T-cell (primary cell): ENCODE results near the gene RDH16. TPM values are rescaled to one million over a fixed set of nuclear protein-coding genes. Genes with fewer than 3 reads are reported as not detected.
"Not testable (repeated sequence)": the region's sequence is repeated elsewhere in the genome, so short reads cannot be mapped to it uniquely, and the experiment has no call there.

Experiments used
- ATAC-seq, 4 experiments: fragments of 200-7000 bp in 3 of 4; fragments of 150-1000 bp in 1 of 4; cut with Tn5 transposase; replicated peaks in 1 of 4; 1 replicate in 3 of 4; 2 replicates in 1 of 4; pipeline ENCODE4 v1.10.0; 2021; ENCODE audit warnings: moderate library complexity in 3 of 4, mild to moderate bottlenecking in 2 of 4, moderate number of reproducible peaks in 1 of 4
- CTCF ChIA-PET, 2 donors: fragments of 300-600 bp; sonication (Branson Sonifier 250); formaldehyde crosslinking; loops; one replicate each; lab custom pipeline; 2022; ENCODE audit warnings: antibody characterized with exemption in 2 of 2; lab: Charles Lee
- POLR2A ChIA-PET, 2 donors: fragments of 300-600 bp; sonication (Branson Sonifier 250); formaldehyde crosslinking; loops; one replicate each; lab custom pipeline; 2022; ENCODE audit warnings: antibody characterized with exemption in 2 of 2; lab: Charles Lee
- DNase-seq, 35 experiments: peaks; one replicate each; pipeline versions ENCODE4 v3.0.0 to v3.0.0-alpha.2; 2013 to 2023
- H3K27ac ChIP-seq: one replicate; pipeline ENCODE4 v1.5.1; 2013; ENCODE audit warnings: low read length
- H3K27me3 ChIP-seq, 2 experiments: replicated peaks in 1 of 2; 1 replicate in 1 of 2; 2 replicates in 1 of 2; pipeline versions ENCODE4 v1.6.1 to v1.7.0; 2013; ENCODE audit warnings: low read length in 1 of 2, mixed read lengths in 1 of 2; ENCODE audit not compliant: control insufficient read depth in 2 of 2, insufficient read depth in 2 of 2; ENCODE audit errors: extremely low read depth in 1 of 2
- H3K36me3 ChIP-seq, 2 donors: 1 replicate in 1 of 2; 2 replicates in 1 of 2; pipeline versions ENCODE4 v1.6.1 to v1.7.0; 2013; ENCODE audit warnings: low read length in 1 of 2; ENCODE audit not compliant: control insufficient read depth in 2 of 2, insufficient read depth in 1 of 2; ENCODE audit errors: extremely low read depth in 1 of 2
- H3K4me1 ChIP-seq, 2 experiments: 1 replicate in 1 of 2; 2 replicates in 1 of 2; pipeline versions ENCODE4 v1.6.1 to v1.7.0; 2013; ENCODE audit warnings: low read length in 2 of 2, mixed read lengths in 1 of 2; ENCODE audit not compliant: insufficient read depth in 2 of 2, control insufficient read depth in 1 of 2; ENCODE audit errors: extremely low read depth in 1 of 2
- H3K4me3 ChIP-seq, 2 donors: 1 replicate in 1 of 2; 2 replicates in 1 of 2; pipeline versions ENCODE4 v1.5.1 to v1.7.0; 2013; ENCODE audit warnings: mild to moderate bottlenecking in 2 of 2, low read length in 1 of 2, moderate library complexity in 1 of 2; ENCODE audit not compliant: control insufficient read depth in 1 of 2; ENCODE audit errors: extremely low read depth in 1 of 2
- H3K9me3 ChIP-seq: 2 replicates; pipeline ENCODE4 v1.7.0; 2013
- H3K27ac Mint-ChIP-seq, 2 donors: one replicate each; pipeline ENCODE4 v1.8.0; 2020 to 2021; ENCODE audit warnings: mild to moderate bottlenecking in 2 of 2, mixed read lengths in 2 of 2
- H3K27me3 Mint-ChIP-seq, 2 donors: one replicate each; pipeline ENCODE4 v1.8.0; 2021 to 2022; ENCODE audit warnings: mixed read lengths in 2 of 2
- H3K36me3 Mint-ChIP-seq: one replicate; pipeline ENCODE4 v1.8.0; 2021; ENCODE audit warnings: mixed read lengths
- H3K4me1 Mint-ChIP-seq, 3 donors: one replicate each; pipeline ENCODE4 v1.8.0; 2020 to 2022; ENCODE audit warnings: mixed read lengths in 3 of 3, mild to moderate bottlenecking in 1 of 3
- H3K4me3 Mint-ChIP-seq, 3 donors: one replicate each; pipeline ENCODE4 v1.8.0; 2020 to 2022; ENCODE audit warnings: mild to moderate bottlenecking in 3 of 3, mixed read lengths in 3 of 3, moderate library complexity in 3 of 3
- H3K9me3 Mint-ChIP-seq, 3 donors: one replicate each; pipeline ENCODE4 v1.8.0; 2020 to 2022; ENCODE audit warnings: mixed read lengths in 3 of 3
- WGBS: methylation state at CpG from one replicate; pipeline ENCODE4 v1.1.5; 2013; ENCODE audit warnings: missing lambda C conversion rate; ENCODE audit not compliant: insufficient coverage; 5-methylcytosine and 5-hydroxymethylcytosine counted together
- total RNA-seq, 35 experiments: library from RNA in 6 of 35; stranded (reverse) in 6 of 35; fragments of 120-200 nt in 1 of 35; gene quantifications; one replicate each; pipeline versions ENCODE4 v1.2.1 to v1.2.4 and lab custom pipeline; 2013 to 2026

Gene RDH16
- total RNA-seq, 5 donors from 2014 or later (not counting 1 experiment from before 2014, with no cell fraction given) = 0.98 to 1.6 (median 1.1) TPM

DNA sequence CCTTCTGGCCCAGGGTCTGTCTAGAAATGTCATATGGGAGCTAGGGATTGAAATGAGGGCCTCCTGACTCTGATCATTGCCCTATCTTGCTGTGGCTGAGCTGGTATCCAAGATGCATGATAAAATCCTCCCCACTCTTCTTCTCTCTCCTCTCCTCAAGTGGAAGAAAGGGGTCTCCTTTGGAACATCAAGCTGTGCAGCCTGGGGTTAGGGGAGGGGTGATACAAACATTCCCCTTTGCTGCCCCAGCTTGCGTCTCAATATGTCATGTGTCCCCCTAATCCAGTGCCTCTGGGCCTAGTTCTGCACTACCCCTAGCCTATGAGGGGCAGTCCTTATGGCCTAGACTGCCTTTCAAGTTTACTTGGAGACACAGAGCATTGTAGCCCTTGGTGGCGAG lies 8.5 kb downstream of the RDH16 start:
- H3K36me3 Mint-ChIP-seq = peaks cover 18% of the 10 kb centered on the region
- POLR2A ChIA-PET = no interaction called here

DNA sequence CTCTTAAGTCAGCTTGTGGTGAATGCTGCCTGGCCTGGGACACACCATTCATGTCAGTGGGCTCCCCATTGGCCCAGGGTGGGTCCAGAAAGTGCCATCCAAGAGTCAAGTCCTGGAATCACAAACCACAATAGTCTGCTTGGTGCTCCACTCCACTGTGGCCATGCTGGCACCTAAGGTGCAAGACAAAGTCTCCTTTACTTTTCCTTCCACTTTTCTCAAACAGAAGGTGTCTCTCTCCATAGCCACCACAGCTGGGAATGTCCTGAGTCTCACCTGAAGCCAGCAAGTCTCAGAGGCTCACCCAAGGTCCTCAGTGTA lies 9.0 kb downstream of the RDH16 start:
- Mint-ChIP-seq H3K27ac (no peak overlapping the region), H3K27me3 (peaks cover 3 to 5% of the 10 kb centered on the region in 2 donors)
- no peak for ATAC-seq

More for the DNA sequence above, 8.5 kb downstream of the RDH16 start:
- H3K27me3 Mint-ChIP-seq = peaks cover 3 to 5% of the 10 kb centered on the region in 2 donors
- no peak overlapping the region for H3K4me3 ChIP-seq
- H3K27ac ChIP-seq = no peak overlapping the region
- no peaks in the 10 kb centered on the region for H3K36me3 ChIP-seq
- H3K9me3 ChIP-seq = no peaks in the 10 kb centered on the region
- 89% methylated on average over 1 of the region's 2 CpGs for whole genome bisulfite sequencing
- peaks cover 0 to 9% of the 10 kb centered on the region in 2 experiments for H3K27me3 ChIP-seq
- H3K27ac Mint-ChIP-seq = no peak overlapping the region
- no peak overlapping the region for H3K4me3 Mint-ChIP-seq
- H3K4me1 ChIP-seq = no peaks in the 10 kb centered on the region
- CTCF ChIA-PET = no interaction called here
- peaks cover 0 to 5% (median 4%) of the 10 kb centered on the region in 3 donors for H3K9me3 Mint-ChIP-seq
- ATAC-seq = no peak
- DNase-seq = no peak
- no peaks in the 10 kb centered on the region for H3K4me1 Mint-ChIP-seq

DNA sequence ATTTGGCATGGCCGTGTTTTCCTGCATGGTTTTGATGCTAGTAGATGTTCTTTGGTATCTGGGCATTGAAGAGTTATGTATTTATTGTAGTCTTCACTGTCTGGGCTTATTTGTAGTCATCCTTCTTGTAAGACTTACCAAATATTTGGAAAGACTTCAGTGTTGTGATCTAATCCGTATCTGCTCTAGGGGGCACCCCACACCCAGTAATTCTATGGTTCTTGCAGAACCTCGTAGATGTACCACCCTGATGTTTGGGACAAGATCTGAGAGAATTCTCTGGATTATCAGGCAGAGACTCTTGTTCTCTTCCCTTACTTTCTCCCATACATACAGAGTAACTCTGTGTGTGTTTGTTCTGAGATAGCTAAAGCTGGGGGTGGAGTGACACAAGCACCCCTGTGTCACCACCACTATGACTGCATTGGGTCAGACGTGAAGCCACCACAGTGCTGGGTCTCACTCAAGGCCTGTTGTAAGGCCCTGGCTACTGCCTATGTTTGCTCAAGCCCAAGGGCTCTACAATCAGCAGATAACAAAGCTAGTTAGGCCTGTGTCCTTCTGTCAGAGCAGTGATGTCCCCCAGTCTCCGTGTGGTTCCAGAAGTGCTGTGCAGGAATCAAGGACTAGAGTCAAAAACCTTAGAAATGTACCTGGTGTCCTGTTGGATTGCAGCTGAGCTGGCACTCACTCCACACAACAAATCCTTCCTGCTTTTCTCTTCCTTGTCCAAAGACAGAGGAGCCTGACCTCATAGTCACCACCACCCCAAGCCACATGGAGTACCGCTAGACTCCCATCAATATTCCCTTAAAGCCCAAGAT lies 9.6 kb downstream of the RDH16 start:
- Histone ChIP-seq H3K4me1 (no peaks in the 10 kb centered on the region), H3K27me3 (peaks cover 0 to 11% of the 10 kb centered on the region in 2 experiments), H3K9me3 (no peaks in the 10 kb centered on the region), H3K4me3 (no peak overlapping the region), H3K27ac (no peak overlapping the region), H3K36me3 (no peaks in the 10 kb centered on the region)
- Mint-ChIP-seq H3K27me3 (peaks cover 5% of the 10 kb centered on the region in 2 donors), H3K4me3 (no peak overlapping the region), H3K27ac (no peak overlapping the region), H3K36me3 (peaks cover 18% of the 10 kb centered on the region), H3K4me1 (no peaks in the 10 kb centered on the region), H3K9me3 (peaks cover 0 to 9% (median 7%) of the 10 kb centered on the region in 3 donors)
- CTCF ChIA-PET = no interaction called here
- DNase-seq (no peak), ATAC-seq (no peak)
- WGBS = 97% methylated on average over 3 of the region's 6 CpGs
- POLR2A ChIA-PET = no interaction called here

More for the DNA sequence above, 9.0 kb downstream of the RDH16 start:
- Histone ChIP-seq H3K36me3 (no peaks in the 10 kb centered on the region), H3K4me3 (no peak overlapping the region), H3K27ac (no peak overlapping the region), H3K9me3 (no peaks in the 10 kb centered on the region), H3K4me1 (no peaks in the 10 kb centered on the region), H3K27me3 (peaks cover 0 to 9% of the 10 kb centered on the region in 2 experiments)
- ChIA-PET POLR2A (no interaction called here), CTCF (no interaction called here)
- Mint-ChIP-seq H3K4me3 (no peak overlapping the region), H3K36me3 (peaks cover 18% of the 10 kb centered on the region), H3K9me3 (peaks cover 0 to 9% (median 7%) of the 10 kb centered on the region in 3 donors), H3K4me1 (no peaks in the 10 kb centered on the region)
- DNase-seq = no peak

DNA sequence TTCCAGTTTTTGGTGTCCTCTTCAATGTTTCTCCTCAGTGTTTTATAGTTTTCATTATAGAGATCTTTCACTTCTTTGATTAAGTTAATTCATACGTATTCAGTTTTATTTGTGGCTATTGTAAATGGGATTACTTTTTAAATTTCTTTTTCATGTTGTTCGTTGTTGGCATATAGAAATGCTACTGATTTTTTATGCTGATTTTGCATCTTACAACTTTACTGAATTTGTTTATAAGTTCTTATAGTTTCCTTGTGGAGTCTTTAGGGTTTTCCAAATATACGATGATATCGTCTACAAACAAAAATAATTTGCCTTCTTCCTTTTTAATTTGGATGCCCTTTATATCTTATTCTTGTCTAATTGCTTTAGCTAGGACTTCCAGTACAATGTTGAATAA lies 13.5 kb downstream of the RDH16 start:
- no peak for ATAC-seq
- H3K4me3 ChIP-seq = no peak overlapping the region
- Mint-ChIP-seq H3K4me1 (no peaks in the 10 kb centered on the region), H3K36me3 (no peaks in the 10 kb centered on the region), H3K27me3 (peaks cover 5 to 7% of the 10 kb centered on the region in 2 donors), H3K9me3 (peaks cover 0 to 9% (median 7%) of the 10 kb centered on the region in 3 donors), H3K4me3 (no peak overlapping the region), H3K27ac (no peak overlapping the region)
- H3K27ac ChIP-seq = no peak overlapping the region
- DNase-seq = no peak
- ChIA-PET POLR2A (no interaction called here), CTCF (no interaction called here)
- no peaks in the 10 kb centered on the region for H3K36me3 ChIP-seq
- H3K4me1 ChIP-seq = no peaks in the 10 kb centered on the region
- H3K9me3 ChIP-seq = no peaks in the 10 kb centered on the region
- WGBS = no CpG with 5 or more reads among the region's 4 CpGs
- H3K27me3 ChIP-seq = peaks cover 0 to 2% of the 10 kb centered on the region in 2 experiments

DNA sequence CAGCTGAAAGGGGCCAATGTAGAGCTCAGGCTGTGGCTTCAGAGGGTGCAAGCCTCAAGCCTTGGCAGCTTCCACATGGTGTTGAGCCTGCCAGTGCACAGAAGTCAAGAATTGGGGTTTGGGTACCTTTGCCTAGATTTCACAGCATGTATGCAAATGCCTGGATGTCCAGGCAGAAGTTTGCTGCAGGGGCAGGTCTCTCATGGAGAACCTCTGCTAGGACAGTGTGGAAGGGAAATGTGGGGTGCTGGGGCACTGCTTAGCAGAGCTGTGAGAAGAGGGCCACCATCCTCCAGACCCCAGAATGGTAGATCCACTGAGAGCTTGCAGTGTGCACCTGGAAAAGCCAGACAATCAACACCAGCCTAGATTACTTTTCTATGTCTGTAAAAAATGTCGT lies 14.0 kb downstream of the RDH16 start:
- H3K27me3 ChIP-seq, H3K27ac ChIP-seq, H3K27ac Mint-ChIP-seq, CTCF ChIA-PET, H3K4me3 Mint-ChIP-seq, POLR2A ChIA-PET, H3K4me3 ChIP-seq, DNase-seq, ATAC-seq, H3K36me3 Mint-ChIP-seq, H3K4me1 ChIP-seq, H3K36me3 ChIP-seq, H3K9me3 ChIP-seq, H3K4me1 Mint-ChIP-seq, H3K9me3 Mint-ChIP-seq, H3K27me3 Mint-ChIP-seq: not testable (repeated sequence)
- no CpG with 5 or more reads among the region's 1 CpG for WGBS

DNA sequence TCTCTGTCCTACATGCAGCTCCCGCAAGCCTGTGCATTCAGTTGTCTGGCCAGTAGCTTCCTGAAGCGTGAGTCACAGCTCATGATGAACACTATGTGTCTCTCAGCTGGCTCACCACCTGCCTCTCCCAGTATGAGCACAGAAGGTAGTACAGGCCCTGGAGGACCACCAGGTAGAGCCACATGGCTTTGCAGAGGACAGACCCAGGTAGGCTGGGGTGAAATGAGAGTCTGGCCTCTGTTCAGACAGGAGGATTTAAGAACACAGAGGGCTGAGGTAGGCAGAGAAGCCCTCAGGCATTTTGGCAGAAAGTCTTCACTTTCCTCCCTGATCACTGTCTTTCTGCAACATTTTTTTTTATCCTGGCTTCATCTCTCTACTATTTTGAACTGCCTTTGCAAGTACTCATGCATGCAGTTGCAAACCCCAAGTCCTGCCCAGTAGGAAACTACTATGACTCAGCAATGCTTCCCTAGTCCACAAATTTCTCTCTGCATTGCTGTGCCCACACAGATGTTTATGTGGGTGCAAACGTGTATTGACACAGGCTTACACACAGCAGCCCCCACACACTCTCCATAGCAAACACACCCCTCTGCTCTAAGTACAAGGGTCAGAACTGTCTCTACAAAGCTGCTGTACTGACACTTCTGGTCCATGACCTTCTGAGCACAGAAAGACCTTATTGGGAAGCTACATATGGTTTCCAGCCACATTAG lies 15.9 kb downstream of the RDH16 start:
- Histone ChIP-seq H3K9me3 (no peaks in the 10 kb centered on the region), H3K27ac (no peak overlapping the region), H3K27me3 (peaks cover 0 to 8% of the 10 kb centered on the region in 2 experiments), H3K36me3 (no peaks in the 10 kb centered on the region), H3K4me3 (no peak overlapping the region), H3K4me1 (no peaks in the 10 kb centered on the region)
- Mint-ChIP-seq H3K27me3 (peaks cover 10 to 12% of the 10 kb centered on the region in 2 donors), H3K4me3 (no peak overlapping the region), H3K27ac (no peak overlapping the region), H3K9me3 (peaks cover 0 to 9% (median 7%) of the 10 kb centered on the region in 3 donors), H3K36me3 (no peaks in the 10 kb centered on the region), H3K4me1 (no peaks in the 10 kb centered on the region)
- CTCF ChIA-PET = no interaction called here
- ATAC-seq (no peak), DNase-seq (no peak)
- 10% methylated on average over 2 of the region's 3 CpGs for WGBS
- POLR2A ChIA-PET = no interaction called here
